Activated CD4-positive, alpha-beta T cell treated with anti-CD3 and anti-CD28 coated beads for 1 hour (primary cell): ENCODE data around the gene SOX8.
"Not testable (repeated sequence)": the region's sequence is repeated elsewhere in the genome, so short reads cannot be mapped to it uniquely, and the experiment has no call there.

Source experiments
- DNase-seq: peaks from one replicate; pipeline ENCODE4 v3.0.0-alpha.2; 2020

Gene SOX8

DNA sequence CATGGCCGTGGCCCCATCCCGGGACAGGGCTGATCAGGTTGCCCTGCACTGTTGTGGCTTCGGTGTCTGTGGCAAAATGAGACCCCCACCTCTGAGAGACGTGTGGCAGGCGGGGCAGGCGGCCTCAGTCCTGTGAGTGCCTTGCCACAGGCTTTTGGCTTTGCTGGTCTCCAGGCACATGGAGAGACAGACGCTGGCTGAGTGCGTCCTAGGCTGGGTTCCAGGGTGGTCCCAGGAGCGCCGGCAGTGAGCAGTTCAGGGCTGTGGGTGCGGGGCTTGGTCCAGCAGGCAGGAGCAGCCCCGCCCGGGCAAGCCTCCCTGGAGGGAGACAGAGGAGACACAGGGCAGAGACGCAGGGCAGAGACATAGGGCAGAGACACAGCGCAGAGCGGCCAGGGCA lies 29.2 kb downstream of the SOX8 start:
- DNase-seq = no peak

DNA sequence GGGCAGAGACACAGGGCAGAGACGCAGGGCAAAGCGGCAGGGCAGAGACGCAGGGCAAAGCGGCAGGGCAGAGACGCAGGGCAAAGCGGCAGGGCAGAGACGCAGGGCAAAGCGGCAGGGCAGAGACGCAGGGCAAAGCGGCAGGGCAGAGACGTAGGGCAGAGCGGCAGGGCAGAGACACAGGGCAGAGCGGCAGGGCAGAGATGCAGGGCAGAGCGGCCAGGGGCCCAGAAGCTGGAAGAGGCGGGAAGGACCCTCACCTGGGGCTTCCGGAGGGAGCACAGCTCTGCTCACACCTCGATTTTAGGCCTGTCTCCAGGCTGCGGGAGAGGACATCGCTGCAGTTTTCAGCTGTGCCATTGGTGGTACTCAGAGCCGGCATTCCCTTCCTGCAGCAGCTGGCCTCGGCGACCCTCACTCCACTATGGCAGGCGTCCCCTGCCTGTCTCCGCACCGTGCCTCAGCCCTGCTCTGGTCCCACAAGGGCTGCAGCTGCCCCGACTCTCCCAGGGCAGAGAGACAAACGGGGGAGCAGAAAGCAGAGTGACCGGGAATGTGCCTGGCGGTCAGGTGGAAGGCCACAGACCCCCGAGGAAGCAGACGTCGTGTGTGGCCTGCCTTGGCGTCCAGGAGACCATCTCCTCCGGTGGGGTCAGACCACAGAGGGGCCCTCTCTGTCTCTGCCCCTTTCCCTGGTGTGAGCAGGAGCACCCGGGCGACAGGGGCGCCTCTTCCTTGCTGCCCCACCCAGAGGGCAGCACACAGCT lies 29.9 kb downstream of the SOX8 start:
- no peak for DNase-seq

DNA sequence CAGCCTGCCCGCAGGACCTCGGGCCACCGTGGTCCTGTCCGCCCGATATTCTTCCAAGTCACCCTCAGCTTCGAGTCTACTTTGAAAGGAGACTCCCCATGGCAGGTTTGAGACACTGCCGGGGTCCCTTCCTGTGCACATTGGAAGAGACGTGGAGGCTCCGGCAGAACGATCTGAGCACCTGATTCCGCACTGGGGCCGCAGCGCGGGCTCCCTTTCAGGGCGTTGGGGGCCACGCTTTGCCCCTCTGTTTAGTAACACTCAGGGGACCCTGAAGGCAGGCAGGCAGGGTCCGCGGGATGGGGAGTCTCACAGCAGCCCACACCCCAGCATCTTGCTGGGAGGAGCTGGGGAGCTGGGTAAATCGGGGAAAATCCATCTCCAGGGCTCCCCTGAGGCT lies 30.6 kb downstream of the SOX8 start:
- no peak for DNase-seq

DNA sequence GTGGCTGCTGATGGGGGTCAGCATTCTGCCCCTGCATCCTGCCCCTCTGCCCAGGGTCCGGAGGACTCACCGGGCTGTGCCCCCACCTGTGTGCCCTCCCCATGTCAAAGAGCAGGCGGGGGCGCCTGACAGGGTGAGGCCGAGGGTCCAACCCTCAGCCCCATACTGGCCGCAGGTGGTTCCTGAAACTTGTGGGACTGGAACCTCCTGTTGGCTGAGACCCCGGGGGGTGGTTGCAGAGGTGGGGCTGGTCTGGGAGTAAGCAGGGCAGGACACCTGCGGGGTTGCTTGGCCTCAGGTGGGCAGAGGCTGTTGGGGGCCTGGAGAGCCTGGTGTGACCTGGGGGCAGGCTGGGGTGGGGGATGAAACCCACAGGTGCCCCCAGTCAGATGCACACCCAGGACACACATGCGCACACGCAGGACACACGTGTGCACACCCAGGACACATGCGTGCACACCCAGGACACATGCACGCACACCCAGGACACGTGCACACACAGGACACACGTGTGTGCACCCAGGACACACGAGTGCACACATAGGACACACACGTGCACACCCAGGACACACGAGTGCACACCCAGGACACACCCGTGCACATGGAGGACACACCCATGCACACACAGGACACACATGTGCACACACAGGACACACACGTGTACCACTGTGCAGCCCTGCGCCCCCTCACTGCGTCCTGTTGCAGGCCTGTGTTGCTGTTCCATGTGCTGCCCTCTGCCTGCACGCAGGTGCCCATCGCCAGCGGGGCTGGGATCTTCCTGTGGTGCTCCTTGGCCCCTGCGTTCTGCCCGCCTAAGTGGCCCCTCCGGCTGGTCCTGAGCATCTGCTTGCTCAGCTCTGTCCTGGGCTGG lies 31.4 kb downstream of the SOX8 start:
- no peak for DNase-seq

DNA sequence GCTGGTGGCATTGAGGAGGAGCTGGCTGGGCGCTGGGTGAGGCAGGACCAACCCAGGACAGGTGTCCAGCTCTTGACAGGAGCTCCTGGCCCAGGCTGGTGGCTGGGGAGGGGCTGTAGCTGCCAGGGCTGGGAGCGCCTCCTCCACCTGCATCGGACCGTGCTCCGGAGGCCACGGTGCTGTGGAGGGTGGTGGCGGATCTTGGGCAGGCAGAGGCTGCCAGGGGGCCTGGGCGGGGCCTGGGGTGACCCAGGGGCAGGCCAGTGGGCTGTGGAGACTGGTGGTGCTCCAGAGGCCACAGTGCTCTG lies 32.0 kb downstream of the SOX8 start:
- no peak for DNase-seq

DNA sequence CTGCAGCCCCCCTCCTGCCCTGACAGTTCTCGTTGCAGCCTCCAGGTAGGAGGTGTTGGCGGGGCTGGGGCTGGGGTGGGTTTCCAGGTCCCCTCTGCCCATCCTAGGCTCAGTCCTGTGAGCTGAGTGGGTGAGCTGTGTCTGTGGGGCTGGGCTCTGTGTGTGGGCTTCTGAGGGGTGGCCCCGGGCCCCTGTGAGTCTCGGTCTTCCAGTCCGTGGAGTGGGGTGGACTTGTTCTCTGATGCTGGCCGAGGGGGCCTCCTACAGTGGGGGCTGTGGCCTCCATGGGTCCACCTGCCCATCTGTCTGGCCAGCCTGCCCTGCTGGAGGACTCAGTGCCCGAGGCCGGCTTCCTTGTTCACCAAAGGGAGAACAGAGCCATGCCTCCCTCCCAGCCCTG lies 32.7 kb downstream of the SOX8 start:
- DNase-seq = no peak

DNA sequence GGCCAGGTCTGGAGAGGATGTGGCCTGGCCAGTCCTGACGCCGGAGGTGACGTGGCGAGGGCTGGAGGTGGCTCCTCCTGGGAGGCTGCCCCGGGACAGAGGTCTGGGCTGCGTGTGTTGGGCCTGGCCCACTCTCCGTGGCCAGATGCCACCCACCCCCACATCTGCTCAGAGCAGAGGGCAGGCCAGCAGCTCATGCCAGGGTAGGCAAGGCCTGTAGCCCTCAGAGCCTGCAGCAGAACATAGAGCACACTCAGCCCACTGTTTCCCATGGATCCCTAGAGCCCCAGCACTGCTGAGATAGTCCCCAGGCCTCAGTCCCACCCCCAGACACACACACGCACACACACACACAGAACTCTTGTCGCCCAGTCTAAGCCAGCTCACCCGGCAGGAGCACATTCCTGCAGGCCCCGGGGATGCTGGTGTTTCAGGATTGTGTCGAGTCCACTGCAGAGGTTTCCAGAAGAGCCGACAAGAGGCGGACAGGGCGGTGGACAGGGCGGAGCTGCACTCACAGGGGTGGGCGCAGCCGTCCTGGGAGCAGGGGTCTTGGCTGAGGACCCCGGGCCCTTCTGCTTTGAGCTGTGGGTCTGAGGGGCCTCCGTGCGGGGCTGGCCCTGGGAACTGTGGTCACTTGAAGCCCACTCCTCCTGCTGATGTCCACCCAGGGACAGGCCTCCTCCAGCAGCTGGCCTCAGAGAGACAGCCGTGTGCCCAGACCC lies 33.4 kb downstream of the SOX8 start:
- no peak for DNase-seq

DNA sequence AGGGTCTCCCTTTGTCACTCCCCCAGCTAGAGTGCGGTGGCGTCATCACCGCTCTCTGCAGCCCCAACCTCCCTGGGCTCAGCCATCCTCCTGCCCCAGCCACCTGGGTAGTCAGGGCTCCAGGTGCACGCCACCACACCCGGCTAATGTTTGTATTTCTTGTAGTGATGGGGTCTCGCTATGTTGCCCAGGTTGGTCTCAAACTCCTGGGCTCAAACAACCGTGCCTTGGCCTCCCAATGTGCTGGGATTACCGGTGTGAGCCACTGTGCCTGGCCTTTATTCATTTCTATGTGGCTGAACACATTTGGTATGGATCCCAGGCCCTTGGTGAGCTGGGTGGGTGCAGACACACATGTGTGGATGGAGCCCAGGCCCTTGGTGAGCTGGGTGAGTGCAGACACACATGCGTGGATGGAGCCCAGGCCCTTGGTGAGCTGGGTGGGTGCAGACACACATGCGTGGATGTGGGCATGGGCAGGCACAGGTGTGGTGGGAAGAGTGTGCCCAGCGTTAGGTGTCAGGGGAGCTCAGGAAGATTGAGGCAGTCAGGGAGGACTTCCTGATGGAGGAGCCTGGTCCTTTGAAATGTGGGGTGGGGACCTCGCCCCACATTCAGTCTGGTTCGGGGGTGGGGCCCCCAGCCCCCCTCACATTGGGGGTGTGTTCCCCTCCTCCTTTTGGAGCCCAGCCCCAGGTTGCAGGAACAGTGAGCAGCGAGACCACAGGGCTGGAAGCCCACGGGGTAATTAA lies 37.1 kb downstream of the SOX8 start:
- no peak for DNase-seq

DNA sequence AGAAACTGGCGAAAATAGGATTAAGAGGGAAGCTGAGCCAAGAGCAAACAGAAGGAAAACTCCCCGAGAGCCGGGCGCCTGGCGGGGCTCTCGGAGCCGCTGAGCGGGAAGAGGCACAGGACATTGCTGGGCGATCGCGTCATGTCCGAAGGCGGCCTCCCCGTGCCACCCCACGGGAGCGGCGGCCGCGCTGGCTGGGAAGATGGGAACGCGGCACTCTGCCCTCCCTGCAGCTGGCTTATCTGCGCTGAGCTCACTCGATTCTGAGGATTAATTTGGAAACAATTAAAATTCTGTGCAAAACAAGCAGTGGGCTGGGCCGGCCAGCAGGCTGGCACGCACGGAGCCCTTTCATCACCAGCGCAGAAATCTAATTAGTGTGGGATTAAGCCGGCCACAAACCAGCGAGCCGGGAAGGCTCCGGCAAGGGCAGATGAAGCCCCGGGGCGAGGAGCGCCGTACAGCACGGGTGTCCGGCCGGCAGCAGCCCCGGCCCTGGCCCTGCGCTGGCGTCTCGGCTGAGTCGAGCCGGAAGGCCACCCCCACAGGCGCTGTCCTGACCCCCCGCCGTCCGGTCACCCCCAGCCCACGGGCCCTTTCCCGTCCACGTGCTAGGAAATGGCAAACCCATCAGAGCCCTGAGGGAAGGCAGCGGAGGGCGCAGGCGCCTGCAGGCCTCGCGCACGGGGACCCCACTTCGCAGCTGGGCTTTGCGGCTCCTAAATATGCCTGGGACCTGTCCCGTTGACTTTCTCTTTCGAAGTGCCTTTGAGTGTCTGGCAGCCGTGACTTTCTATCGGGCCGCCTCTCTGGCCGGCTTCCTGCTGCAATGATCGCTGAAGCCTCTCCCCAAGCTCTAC lies 37.9 kb downstream of the SOX8 start:
- DNase-seq = no peak

DNA sequence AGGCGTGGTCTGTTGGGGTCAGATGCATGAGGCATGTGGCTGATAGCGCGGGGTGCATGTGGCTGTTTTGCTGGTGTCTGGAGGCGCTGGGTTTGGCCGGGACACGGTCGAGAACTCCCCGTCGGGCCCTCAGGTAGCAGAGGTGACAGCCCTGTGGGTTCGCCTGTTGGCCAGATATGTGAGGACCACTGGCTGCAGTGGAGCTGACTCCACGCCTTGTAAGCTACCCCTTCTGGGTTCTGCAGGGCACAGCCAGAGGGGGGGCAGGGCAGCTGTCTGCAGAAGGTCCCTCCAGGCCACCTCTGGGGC lies 38.5 kb downstream of the SOX8 start:
- no peak for DNase-seq

DNA sequence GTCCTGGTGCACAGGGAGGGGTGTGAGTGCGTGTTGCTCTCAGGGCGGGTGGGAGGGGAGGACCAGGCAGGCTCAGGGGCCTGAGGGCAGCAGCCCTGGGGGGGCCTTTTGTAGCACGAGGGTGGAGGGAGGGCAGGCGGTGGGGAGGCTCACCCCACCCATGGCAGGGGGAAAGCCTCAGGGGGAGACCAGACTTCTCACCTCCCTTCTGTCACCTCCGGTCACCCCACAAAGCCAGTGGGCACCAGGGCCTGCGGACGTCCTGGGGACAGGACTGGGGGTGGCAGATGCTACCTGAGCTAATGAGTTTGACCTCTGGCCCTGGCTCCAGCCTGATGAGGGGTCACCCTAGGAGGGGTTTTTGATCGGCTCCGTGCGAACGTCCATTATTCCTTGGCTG lies 39.0 kb downstream of the SOX8 start:
- no peak for DNase-seq

DNA sequence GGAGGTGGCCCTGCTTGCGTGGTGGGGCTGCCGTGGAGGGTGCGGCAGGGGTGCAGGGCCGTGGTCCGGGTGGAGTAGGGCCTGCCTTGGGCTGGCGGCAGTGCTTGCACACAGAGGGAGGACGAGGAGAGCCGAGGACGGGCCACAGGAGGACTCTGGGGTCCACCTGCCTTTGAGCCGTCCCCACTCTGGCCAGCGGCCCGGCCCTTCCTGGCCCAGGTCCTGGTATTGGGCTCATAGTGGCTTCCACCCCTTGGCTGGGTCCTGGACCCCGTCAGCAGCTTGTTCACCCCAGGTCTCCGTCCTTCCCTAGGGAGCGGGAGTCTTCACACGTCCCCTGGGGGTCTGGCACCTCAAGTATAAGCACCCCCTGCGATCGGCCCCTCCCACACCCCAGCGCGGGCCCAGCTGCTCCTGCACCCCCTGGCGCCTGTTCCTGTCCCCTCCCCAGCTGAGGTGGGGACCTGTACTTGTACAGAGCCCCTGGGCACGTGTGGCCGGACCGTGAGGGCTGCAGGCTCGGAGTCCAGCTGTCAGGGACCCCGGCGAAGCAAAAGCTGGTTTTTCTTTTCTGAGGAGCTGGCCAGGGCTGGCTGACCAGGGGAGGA lies 40.1 kb downstream of the SOX8 start:
- no peak for DNase-seq

DNA sequence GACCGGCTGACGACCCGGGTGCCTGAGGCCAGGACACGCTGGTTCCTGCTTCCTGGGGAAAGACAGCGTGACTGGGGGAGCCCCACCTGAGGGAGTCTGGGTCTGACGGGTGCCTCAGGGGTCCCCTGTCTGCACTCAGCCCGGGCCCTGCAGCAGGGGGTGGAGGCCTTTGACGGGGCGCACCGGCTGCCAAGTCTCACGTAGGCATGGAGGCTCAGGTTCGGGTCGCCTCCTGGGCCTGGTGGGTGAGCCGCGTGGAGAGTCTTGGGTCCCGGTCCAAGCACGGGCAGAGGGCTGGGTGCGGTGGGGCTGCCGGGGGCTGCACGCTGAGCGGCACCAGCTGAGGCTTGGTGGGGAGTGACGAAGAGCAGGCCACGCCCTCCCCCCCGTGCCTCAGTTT lies 40.9 kb downstream of the SOX8 start:
- no peak for DNase-seq

DNA sequence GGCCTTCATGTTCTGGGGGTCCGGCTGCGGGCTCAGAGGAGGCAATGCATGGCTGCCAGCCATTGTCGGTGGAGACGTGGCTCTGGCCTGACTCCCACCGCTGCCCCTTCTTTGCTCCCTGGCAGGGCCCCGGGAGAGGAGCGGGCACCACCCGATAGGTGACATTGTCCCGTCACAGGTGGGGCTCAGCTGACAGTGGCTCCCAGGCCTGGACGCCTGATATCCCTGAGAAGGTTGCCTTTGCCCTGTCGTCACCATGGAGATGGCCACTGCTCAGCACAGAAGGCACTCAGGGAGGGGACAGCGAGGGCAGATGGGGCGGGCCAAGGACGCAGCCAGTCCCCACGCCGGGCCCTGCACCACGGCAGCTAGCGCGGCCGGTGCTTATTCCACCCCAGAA lies 42.6 kb downstream of the SOX8 start:
- DNase-seq = no peak

DNA sequence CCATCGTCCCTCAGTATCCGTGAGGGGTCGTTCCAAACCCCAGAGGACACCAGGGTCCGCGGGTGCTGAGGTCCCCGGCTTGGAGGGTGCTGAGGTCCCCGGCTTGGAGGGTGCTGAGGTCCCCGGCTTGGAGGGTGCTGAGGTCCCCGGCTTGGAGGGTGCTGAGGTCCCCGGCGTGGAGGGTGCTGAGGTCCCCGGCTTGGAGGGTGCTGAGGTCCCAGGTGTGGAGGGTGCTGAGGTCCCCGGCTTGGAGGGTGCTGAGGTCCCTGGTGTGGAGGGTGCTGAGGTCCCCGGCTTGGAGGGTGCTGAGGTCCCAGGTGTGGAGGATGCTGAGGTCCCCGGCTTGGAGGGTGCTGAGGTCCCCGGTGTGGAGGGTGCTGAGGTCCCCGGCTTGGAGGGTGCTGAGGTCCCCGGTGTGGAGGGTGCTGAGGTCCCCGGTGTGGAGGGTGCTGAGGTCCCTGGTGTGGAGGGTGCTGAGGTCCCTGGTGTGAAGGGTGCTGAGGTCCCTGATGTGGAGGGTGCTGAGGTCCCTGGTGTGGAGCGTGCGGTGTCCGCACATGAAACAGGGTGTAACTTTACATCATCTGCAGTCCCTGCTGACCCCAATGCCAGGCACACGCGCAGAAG lies 43.7 kb downstream of the SOX8 start:
- not testable (repeated sequence) for DNase-seq

DNA sequence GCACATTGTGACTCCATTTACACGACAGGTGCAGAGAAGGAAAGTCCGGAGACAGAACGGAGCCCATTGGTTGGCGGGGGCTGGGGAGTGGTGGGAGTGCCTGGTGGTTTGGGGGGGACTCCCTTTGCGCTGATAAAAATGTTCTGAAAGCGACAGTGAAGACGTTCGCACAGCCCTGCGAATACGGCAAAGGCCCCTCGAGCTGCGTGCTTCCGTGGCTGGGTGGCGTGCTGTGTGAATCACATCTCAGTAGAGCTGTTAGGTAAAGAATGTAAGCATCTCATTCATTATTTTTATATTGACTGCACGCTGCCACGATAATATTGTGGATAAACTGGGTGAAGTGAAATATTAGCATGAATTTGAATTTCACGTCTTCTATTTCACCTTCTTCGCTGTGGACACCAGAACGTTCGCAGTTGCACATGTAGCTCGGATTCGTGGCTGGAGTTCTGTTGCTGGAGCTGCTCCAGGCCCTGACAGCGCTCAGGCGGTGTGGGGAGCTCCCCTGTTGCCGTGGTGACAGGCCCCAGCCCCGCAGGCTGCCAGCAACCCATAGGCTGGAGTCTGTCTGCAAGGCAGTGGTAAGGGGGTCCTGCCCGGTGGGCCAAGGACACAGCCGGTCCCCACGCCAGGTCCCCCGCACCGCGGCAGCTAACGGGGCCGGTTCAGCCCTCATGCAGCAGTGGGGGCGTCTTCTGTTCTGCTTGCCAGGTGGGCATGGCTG lies 44.6 kb downstream of the SOX8 start:
- DNase-seq = no peak

DNA sequence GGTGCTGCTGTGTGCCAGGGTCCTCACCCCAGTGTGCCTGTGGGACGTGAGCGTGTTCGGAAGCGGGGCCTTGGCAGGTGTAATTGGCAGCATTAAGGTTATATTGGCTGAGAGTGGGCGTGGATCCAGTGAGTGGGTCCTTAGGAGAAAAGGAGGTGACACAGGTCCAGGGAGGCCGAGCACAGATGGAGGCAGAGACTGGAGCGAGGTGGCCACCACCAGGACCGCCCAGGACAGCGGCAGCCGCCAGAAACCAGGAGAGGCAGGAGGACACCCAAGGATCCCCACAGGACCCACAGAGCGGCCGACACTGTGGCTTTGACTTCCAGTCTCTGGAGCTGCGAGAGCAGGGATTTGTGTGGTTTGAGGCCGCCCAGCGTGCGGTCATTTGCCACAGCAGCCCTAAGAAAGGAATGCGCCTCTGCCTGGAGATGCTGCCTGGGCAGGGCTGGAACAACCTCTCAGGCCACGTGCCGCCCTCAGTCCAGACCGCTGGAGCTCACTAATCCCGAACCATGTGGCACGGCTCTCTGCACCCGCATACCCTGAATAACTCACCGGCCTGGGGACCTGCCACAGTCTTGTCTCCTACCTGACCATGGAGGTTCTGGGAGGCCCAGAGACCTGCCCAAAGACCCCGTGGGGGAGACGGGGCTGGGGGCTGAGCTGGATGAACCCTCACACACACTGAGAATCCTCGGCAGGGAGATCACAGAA lies 45.4 kb downstream of the SOX8 start:
- DNase-seq = no peak

DNA sequence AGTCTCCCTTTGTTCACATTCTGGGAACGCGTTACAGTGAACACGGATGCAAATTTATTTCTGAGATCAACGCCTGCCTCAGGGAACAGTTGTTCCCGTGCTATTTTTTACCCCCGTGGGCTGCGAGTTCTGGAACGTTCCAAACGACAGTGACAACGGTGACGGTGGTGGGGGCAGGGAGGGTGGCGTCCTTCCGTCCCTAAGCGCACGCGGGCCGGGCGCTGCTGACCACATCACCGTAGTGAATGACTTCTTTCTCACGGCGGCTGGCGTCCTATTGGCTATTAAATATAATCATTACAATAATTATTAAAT lies 45.9 kb downstream of the SOX8 start:
- DNase-seq = no peak

DNA sequence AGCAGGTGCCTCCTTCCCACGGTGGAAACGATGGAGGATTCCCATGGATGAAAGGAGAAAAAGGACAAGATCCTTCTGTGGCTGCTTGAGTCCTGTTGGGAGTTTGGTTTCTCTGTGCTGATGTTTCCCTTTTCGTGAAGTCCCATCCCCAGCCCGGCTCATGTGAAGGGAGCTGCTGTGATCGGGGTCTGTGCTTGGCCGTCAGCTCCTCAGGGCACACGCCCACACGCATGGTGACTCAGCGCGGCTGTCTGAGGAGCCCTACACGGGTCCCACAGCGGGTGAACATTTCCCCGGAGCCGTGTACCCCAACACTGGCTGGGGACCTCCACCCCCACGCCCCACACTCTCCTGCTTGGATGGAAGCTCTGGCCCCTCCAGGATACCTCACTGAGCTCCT lies 46.5 kb downstream of the SOX8 start:
- DNase-seq = no peak
